ENCODE results near the gene ABCB1.

Gene ABCB1

GRCh38 chr7:87591211-87591610, 9.5 kb downstream of the ABCB1 start:
- Histone ChIP-seq H3K9me3 (ENCODE audit: severe bottlenecking) (no peaks in the 10 kb centered on the region), H3K36me3 (no peaks in the 10 kb centered on the region), H3K27ac (peak overlapping the region; percentile 21), H3K4me3 (ENCODE audit: low read depth, low read length) (no peak overlapping the region), H3K27me3 (ENCODE audit: insufficient read depth, low read depth, severe bottlenecking) (no peaks in the 10 kb centered on the region)
- DNase-seq = no peak
- TF ChIP-seq CTCF (IDR thresholded peaks at IDR 0.05; ENCODE audit: low read depth, low read length) = no peak

- no peak overlapping the region for H3K4me3 ChIP-seq (ENCODE audit: low read depth, low read length)
- TF ChIP-seq CTCF (IDR thresholded peaks at IDR 0.05; ENCODE audit: low read depth, low read length) = no peak
Measured at GRCh38 chr7:87590578-87590977, 10.1 kb downstream of the ABCB1 start.

GRCh38 chr7:87589631-87590030, 11.1 kb downstream of the ABCB1 start:
- H3K36me3 ChIP-seq = no peaks in the 10 kb centered on the region

More at GRCh38 chr7:87590578-87590977, 10.1 kb downstream of the ABCB1 start:
- Histone ChIP-seq H3K9me3 (ENCODE audit: severe bottlenecking) (no peaks in the 10 kb centered on the region), H3K27ac (0 out of 2 replicates have a peak overlapping the region, but pooled peaks have one; percentile 7), H3K27me3 (ENCODE audit: insufficient read depth, low read depth, severe bottlenecking) (no peaks in the 10 kb centered on the region), H3K36me3 (no peaks in the 10 kb centered on the region)
- no peak for DNase-seq

GRCh38 chr7:87581723-87582122, 19.0 kb downstream of the ABCB1 start:
- no peaks in the 10 kb centered on the region for H3K9me3 ChIP-seq (ENCODE audit: severe bottlenecking)
- H3K36me3 ChIP-seq = no peaks in the 10 kb centered on the region
- no peak for DNase-seq
- no peaks in the 10 kb centered on the region for H3K27me3 ChIP-seq (ENCODE audit: insufficient read depth, low read depth, severe bottlenecking)
- no peak for TF ChIP-seq CTCF (IDR thresholded peaks at IDR 0.05; ENCODE audit: low read depth, low read length)
- no peak overlapping the region for H3K4me3 ChIP-seq (ENCODE audit: low read depth, low read length)
- H3K27ac ChIP-seq = no peak overlapping the region

More at GRCh38 chr7:87589631-87590030, 11.1 kb downstream of the ABCB1 start:
- no peak for DNase-seq
- no peak overlapping the region for H3K27ac ChIP-seq
- no peak for TF ChIP-seq CTCF (IDR thresholded peaks at IDR 0.05; ENCODE audit: low read depth, low read length)
- no peaks in the 10 kb centered on the region for H3K27me3 ChIP-seq (ENCODE audit: insufficient read depth, low read depth, severe bottlenecking)
- no peak overlapping the region for H3K4me3 ChIP-seq (ENCODE audit: low read depth, low read length)
- no peaks in the 10 kb centered on the region for H3K9me3 ChIP-seq (ENCODE audit: severe bottlenecking)

- no peak for TF ChIP-seq CTCF (IDR thresholded peaks at IDR 0.05; ENCODE audit: low read depth, low read length)
- DNase-seq = no peak
- Histone ChIP-seq H3K27ac (no peak overlapping the region), H3K9me3 (ENCODE audit: severe bottlenecking) (no peaks in the 10 kb centered on the region), H3K4me3 (ENCODE audit: low read depth, low read length) (no peak overlapping the region), H3K27me3 (ENCODE audit: insufficient read depth, low read depth, severe bottlenecking) (no peaks in the 10 kb centered on the region), H3K36me3 (no peaks in the 10 kb centered on the region)
Measured at GRCh38 chr7:87580636-87581035, 20.0 kb downstream of the ABCB1 start.

- no peaks in the 10 kb centered on the region for H3K27me3 ChIP-seq (ENCODE audit: insufficient read depth, low read depth, severe bottlenecking)
- no peak overlapping the region for H3K27ac ChIP-seq
- H3K9me3 ChIP-seq (ENCODE audit: severe bottlenecking) = no peaks in the 10 kb centered on the region
- no peak for DNase-seq
- H3K4me3 ChIP-seq (ENCODE audit: low read depth, low read length) = no peak overlapping the region
- H3K36me3 ChIP-seq = no peaks in the 10 kb centered on the region
- no peak for TF ChIP-seq CTCF (IDR thresholded peaks at IDR 0.05; ENCODE audit: low read depth, low read length)
Measured at GRCh38 chr7:87575521-87575920, 25.2 kb downstream of the ABCB1 start.

Measured in WERI-Rb-1 (cell line).